A549 treated with ZK216348 at 1 μM for 4 hours (cell line): Measurements from ENCODE around the gene NDUFS8. TPM values are rescaled to one million over a fixed set of nuclear protein-coding genes. Genes with fewer than 3 reads are reported as not detected.

ENCODE experiments used
- total RNA-seq: library from RNA; stranded (reverse); fragments of 200-300 nt; extraction: Qiagen RNA extraction; gene quantifications from 5 replicates; pipeline ENCODE4 v1.2.3, GENCODE V29; 2022; ENCODE audit warnings: low read depth

NDUFS8 gene
- 212 to 391 TPM (median 374 TPM) in 5 replicates for total RNA-seq

GRCh38 chr11:68030318-68031143, at the start of gene NDUFS8:
NDUFS8 (plus strand) TSS chr11:68030681; CDS start chr11:68032152, 1,471 bp downstream.

DNA sequence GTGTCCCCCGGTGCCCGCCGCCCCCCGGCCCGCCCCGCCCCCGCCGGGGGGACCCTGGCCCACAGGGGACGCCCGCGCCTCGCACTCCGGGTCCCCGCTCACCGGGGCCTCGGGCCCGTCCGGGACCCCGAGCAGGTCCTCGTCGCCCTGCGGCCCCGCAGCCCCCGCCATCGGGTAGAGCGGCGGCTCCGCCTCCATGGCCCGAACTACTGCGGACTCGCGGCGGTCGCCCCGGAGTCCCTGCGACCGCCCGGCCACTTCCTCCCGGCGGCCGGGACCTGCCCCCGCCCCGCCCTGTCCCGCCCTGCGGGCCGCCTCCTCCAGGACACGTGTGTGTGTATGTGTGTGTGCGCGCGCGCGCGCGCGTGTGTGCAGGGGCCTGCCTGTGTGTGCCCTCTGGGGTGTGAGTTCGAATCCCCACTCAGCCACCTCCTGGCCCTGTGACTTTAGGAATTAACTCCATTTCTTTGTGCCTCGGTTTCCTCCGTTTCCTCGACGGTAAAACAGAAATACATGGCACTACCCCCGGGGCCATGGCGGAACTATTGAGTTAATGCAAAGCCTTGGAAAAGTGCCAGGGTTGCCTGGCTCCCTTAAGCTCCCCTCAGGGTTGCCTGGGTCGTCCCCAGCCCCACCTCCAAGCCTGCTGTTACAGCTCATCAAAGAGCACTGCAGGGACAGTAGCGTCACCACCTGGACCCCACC, 26.5 kb upstream of the NDUFS8 start, which contains the start of gene UNC93B1:
Gene UNC93B1, minus strand, starts transcription at position 252 of the 705 bp plus-strand sequence. Its CDS starts 54 bp downstream, at position 198.

DNA sequence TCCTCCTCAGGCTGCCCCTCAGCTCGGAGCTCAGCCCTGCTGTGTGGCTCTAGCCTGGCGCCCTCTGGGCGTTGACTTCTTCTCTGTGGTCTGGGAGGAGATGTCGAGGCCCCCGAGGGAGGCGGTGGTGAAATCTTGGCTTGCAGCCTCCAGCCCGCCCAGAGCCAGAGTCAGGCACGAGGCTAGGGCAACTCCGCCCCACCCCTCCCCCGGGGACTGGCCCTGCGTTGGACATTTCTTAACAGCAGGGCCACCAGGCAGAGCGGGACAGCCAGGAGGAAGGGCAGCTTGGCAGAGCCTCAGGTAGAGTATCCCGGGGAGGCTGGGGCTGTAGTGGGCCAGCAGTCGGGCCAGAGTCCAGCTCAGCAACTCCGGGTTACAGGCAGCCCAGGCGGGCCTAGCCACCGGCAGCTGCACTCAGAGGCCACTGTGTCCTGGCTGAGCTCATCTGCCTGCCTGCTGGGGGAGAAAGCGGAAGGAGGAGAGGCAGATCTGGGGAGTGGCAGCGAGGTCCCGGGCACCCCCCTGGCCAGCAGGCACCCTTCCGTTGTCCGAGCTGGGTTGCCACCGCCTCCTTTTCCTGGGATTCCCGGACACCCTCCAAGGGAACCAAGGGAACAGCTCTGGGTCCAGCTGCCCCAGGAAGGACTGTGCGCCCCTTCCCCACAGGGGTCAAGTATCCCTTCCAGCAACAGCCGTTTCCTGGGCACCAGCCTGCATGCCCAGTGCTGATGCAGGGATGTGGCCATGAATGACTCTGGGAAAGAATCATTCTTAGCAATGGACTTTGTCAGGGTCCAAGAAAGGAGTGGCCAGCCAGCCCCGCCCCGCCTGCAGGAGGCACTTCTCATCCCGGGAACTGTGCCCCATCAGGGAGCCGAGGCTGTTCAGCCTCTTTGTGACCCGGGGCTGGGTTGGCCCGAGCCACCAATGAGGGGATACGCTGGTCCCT, 20.1 kb upstream of the NDUFS8 start, which contains the start of gene ALDH3B1:
Gene ALDH3B1, plus strand, starts transcription at position 238 of the 952 bp plus-strand sequence. CDS start 4,971 bp downstream, outside the sequence.

GRCh38 chr11:68038718-68039525, 8.4 kb downstream of the NDUFS8 start, which contains the start of gene TCIRG1:
TCIRG1 (plus strand) TSS chr11:68039025; CDS start chr11:68041272, 2,247 bp downstream.

Other genes with a start within 250 kb of the NDUFS8 start
- gene UNC93B1, start 26.6 kb upstream of the NDUFS8 start, total RNA-seq = 45.6 to 92.7 TPM (median 83.4 TPM) in 5 replicates
- 91.9 to 140 TPM (median 128 TPM) in 5 replicates for gene ALDH3B1, start 20.4 kb upstream of the NDUFS8 start, total RNA-seq
- gene TCIRG1, start 8.3 kb downstream of the NDUFS8 start, total RNA-seq = 55.6 to 194 TPM (median 142 TPM) in 5 replicates
- gene CHKA, start 90.7 kb downstream of the NDUFS8 start, total RNA-seq = 27.3 to 33.8 TPM (median 32.4 TPM) in 5 replicates
- 17.2 to 25.8 TPM (median 21.1 TPM) in 5 replicates for gene KMT5B, start 182.6 kb downstream of the NDUFS8 start, total RNA-seq
- gene C11orf24, start 241.3 kb downstream of the NDUFS8 start, total RNA-seq = 49.2 to 63.5 TPM (median 61.6 TPM) in 5 replicates